Measurements from ENCODE around the gene SFT2D2.

SFT2D2 gene

DNA sequence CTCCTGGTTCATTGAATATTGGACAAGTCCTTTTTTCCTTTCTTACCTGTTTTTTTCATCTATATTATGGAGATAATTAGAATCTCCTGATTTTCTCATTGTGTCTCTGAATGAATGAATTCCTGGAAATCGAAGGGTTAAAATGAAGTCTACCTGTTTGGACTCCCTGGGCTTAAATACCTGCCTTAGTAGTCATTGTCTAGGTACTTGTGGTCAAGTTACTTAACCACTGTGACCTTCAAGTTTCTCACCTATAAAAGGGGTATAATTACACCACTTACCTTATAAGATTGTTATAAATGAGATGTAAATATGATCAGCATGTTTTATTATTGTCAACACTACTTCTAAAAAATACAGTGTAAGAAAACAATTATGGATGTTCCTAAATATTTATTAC is 45.8 kb downstream of the SFT2D2 start:
- DNase-seq = no peak

DNA sequence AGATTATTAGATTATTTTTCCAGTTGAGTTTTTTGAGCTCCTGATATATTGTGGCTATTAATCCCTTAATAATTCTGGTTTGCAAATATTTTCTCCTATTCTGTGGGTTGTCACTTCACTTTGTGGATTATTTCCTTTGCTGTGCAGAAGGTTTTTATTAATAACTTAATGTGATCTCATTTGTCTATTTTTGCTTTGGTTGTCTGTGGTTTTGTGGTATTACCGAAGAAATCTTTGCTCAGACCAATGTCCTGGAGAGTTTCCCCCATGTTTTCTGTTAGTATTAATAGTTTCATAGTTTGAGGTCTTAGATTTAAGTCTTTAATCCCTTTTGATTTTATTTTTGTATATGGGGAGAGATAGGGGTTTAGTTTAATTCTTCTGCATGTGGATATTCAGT is 47.8 kb downstream of the SFT2D2 start:
- DNase-seq = no peak

DNA sequence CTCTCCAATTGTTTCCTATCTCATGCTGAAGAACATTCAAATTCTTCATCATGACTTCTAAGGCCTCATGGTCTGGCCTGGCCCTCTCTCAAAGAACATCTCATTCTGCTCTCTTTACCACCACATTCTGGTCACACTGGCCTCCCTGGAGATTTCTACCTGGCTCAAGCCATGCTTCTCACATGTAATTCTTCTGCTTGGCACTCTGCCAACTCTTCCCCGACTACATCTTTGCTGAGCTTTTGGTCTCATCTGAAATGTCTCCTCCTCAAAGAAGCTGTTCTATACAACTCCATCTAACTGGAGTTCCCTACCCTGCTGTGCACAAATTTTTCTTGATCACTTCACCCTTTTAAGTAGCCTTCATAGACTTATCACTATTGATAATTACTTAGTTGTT is 53.4 kb downstream of the SFT2D2 start:
- no peak for DNase-seq

DNA sequence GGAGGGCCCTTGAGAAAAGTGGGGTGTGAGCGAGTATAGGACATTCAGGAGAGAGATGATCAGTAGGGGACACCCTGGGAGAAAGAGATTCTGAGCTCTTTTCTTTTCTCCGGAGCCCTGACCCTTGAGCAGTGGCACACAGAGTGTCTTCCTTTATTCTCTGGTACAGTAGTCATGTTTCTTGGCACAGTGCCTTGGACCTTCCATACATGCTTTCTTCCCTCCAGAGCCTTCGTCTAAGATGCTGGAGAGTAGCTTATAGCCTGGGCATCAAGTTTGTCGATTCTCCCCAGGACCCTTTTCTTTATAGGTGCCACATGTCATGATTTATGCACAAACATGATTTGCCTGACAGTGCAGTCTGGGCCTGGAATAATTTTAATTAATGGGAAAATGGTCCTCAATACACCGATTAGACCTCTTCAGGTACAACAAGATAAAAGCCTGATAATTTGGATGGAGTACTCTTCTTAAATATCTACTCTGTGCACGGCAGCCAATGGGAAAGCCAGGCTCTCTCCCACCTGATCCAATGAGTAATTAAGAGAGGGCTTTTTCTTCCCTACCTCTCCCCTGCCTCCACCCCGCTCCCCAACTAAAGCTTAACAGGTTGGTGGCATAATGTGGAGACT is 54.6 kb downstream of the SFT2D2 start, which contains the start of gene TBX19:
Gene TBX19, plus strand, starts transcription at position 582 of the 632 bp plus-strand sequence. CDS start 214 bp downstream, outside the sequence.
- no peak for DNase-seq

DNA sequence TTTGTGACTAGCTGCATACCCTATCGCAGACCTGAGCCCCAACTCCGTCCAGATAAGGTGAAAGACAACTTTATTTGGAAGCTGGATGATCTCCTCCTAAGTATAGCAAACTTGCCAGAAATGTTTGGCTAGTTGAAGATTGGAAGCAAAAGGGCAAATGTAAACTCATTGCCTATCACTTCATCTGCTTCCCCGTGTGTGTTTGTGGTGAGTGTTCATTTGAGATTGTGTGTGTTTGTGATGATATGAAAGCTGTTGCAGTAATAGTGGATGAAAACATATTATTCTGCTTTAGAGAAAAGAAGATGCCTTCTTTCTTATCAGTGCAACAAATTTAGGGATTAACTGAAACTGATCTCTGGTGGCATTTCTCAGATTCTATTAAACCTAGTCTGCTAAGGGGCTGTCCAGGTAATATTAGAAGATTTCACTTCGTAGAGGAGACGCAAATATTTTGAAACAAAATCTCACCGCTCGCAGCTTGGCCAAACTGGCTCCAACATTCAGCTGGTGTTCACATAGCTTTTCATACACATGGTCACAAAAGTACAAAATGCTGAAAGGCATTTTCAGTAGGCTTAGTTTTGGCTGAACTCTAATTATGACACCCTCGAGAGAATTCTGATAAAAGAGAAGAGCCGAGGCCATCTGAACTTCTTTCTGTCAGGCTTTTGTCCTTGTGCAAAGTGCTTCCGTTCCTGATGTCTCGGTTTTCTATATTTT is 56.0 kb downstream of the SFT2D2 start:
- DNase-seq = no peak

DNA sequence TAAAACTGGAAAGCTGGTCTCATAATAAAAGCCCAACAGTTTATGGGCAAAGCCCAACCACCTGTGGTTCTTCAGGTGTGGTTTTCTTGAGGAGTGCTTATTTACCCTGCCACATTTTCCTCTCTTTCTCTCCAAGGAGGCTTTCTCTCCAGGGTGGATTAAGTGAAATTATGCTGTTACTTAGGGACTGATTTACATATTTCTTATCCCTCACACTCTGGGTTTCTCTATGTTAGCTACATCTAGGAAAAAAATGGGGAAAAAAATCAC is 59.7 kb downstream of the SFT2D2 start:
- DNase-seq = no peak

DNA sequence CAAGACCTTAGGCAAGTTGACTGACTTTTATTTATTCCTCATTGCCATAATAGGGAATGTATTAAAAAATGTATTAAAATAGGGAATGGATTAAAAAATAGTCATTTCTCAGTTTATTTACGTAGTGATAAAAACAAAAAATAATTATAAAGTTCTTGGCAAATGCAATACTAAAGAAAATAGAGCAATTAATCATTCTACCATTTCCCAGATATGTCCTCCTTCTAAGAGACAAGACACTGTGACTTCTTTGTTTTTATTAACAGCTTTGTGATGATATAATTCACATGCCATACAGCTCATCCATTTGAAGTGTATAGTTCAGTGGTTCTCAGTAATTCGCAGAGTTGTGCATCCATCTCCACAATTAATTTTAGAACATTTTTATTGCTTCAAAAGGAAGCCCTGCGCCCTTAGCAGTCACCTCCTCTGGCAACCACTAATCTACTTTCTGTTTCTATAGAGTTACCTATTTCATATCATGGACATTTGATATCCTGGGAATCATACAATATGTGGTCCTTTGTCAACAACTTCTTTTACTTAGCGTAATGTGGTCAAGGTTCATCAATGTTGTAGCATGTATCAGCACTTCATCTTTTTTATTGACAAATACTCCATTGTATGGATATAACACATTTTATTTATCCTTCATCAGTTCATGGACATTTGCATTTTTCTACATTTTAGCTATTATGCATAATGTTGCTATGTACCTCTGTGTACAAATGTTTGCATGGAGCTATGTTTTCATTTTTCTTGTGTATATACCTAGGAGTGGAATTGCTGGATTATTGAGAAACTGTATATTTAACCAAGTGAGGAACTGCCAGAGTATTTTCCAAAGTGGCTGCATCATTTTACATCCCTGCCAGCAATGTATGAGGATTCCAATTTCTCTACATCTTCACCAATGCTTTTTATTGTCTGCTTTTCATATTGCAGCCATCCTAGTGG is 60.4 kb downstream of the SFT2D2 start:
- no peak for DNase-seq

DNA sequence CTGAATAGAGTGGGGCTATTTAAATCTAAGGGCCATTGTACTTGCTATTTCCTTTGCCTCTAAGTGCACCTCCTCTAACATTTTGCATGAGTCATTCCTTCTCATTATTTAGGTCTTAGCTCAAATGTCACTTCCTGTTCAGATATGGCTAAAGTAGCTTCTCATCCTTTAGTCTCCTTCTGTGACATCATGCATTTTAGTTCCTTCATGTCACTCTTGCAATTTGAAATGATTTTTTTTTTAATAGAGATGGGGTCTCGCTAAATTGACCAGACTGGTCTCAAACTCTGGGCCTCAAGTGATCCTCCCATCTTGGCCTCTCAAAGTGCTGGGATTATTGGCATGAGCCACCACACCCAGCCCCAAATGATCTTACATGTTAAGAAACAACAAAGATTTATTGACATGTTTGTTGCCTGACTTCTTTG is 61.4 kb downstream of the SFT2D2 start:
- no peak for DNase-seq

DNA sequence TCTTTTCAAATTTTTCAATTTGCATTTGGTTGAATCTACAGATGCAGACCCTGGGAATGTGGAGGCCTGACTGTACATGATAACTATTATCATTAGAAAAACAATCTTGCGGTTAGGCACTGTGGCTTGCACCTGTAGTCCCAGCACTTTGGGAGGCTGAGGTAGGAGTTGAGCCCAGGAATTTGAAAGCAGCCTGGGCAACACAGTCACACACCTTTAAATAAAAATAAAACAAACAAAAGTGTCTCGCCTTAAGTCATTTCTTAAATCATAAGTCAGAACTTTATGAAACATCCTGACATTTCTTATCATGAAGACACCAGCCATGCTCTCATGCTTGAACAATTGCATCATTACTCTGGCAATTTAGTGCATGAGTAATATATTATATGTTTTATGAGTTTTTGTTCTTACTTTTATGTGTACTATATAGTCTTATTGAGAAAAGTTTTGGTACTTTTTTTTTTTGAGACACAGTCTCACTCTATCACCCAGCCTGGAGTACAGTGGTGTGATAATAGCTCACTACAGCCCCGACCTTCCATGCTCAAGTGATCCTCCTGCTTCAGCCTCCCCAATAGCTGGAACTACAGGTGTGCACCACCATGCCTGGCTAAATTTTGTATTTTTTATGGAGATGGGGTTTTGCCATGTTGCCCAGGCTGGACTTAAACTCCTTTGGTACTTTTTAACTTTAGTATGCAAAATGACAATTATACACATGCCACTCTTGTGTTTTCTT is 62.7 kb downstream of the SFT2D2 start:
- no peak for DNase-seq

DNA sequence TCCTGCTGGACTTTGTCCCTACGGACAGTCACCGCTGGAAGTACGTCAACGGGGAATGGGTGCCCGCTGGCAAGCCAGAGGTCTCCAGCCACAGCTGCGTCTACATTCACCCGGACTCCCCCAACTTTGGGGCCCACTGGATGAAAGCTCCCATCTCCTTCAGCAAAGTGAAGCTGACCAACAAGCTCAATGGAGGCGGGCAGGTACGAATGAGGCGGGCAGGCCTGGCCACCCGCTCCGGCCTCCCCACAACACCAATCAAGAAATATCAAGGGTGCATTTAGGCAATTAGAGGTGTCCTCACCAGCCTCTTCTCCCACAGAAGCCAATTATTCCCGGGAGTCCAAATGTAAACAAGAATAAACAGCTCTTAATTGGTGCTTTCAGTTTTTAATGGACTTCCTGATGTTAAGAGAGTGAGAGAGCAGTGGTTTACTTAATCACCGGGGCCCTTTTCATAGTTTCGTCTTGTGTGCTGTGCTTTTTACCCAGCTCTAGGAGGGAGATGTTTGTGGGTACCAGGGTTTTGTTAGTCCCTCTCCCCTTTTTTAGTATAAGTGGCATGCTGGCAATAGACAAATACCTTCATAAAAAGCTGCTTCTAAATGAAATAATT is 65.5 kb downstream of the SFT2D2 start:
- no peak for DNase-seq

DNA sequence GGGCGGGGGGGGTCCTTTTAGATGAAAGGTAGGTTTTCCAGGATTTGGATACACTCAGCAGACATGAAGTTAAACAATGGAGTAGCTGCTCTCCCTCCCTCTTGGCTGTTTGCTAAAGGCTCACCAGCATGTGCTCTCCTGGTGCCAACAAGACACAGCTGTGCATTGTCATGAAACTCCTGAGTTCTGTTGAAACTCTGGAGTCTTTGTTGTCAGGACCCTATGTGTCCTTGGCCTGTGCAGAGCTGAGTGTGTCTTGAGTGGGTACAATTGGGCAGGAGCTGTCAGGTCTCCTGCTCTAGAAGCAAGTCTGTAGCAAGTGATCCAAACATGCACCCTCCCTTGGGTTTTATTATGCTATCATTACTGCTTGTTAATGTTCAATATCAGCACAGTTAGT is 67.6 kb downstream of the SFT2D2 start:
- DNase-seq = no peak

DNA sequence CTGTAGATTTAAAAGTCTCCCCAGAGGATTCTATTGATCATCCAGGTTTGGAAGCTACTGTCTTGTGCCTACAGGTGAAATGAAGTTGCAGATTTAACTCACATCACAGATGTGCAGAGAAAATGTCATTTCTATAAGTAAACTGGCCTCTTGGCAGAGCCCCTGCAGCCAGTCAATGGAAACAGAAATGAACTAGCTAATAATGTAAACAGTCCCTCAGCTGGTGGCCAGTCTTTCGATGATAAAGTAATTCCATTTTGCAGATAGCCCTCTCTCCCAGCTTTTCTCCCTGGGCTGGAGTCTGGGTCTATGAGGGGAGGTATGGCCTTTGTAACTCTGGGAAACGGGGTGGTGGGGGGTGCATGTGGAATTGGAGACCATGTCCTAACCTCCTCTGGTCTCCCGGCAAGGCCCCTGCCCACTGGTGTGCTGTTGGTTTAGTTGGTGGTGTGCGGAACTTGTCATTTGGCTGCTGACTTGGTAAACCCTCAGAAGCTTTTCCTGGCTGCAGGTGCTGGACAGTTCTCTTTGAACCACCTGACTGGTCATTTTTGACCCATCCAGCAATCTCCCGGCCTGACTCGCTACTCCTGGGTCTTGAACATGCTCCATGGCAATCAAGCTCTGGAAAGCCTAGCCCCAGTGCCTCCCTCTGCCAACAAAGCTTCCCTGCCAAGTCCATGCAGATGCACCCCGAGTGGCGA is 69.8 kb downstream of the SFT2D2 start:
- no peak for DNase-seq

DNA sequence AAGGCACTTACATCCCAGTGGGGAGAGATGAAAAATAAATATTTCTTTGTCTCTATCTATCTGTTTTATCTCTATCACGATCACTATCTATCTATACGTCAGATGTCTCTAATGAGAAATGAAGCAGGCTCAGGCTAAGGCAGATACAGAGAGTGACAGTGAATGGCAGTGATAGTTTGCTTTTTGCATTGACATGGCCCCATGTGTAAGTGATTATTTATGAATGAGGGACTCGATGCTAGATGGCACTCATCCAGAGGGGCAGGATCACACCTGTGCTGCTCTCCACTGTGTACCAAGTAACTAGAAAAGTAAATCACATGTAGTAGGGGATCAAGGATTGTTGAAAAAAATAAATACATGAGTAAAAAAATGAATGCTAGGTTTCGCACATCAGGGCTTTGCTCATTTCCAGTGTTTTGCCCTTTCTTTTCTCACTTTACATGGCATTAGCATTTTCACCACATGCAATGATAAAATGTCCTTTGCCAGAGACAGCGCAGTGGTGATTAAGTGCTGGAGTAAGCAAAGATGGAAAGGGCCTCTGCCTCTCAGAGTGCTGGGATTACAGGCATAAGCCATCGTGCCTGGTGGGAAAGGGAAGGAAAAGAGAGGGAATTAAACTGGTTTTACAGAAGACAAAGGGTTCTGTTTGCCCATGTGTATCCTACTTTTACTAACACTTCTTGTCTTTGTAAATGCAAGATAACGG is 71.4 kb downstream of the SFT2D2 start:
- no peak for DNase-seq

DNA sequence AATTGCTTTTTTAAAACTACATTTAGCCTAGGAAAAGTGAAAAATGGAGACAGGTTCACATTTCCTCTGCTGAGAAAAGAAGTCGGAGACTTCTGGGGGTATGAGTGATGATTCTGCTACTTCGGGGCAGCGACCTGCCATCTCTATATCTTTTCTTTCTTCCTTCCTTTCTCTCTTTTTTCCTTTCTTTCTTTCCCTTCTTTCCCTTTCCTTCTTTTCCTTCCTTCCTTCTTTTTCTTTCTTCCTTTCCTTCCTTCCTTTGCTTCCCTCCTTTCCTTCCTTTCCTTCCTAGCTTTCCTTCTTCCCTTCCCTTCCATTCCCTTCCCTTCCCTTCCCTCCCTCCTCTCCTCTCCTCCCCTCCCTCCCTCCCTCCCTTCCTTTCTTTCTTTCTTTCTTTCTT is 72.6 kb downstream of the SFT2D2 start:
- DNase-seq = no peak

DNA sequence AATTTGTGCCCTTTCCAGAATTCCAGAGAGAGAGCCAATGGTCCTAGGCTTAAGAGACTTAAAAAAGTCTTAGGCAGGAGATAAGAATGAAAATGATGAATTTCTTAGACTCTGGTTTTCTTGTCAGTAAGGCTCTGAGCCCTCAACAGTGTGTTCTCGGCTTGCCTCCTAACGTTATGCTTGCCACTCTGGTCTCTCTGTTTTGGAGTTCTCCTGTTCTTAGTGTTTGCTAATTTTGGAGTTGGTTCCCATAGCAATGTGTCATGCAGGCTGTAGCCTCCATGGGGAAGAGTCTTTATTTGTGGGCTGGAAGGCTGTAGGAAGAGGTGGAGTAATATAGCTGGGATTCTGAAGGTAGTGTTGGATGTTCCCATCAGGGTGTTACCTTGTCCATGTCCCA is 74.8 kb downstream of the SFT2D2 start:
- DNase-seq = no peak

DNA sequence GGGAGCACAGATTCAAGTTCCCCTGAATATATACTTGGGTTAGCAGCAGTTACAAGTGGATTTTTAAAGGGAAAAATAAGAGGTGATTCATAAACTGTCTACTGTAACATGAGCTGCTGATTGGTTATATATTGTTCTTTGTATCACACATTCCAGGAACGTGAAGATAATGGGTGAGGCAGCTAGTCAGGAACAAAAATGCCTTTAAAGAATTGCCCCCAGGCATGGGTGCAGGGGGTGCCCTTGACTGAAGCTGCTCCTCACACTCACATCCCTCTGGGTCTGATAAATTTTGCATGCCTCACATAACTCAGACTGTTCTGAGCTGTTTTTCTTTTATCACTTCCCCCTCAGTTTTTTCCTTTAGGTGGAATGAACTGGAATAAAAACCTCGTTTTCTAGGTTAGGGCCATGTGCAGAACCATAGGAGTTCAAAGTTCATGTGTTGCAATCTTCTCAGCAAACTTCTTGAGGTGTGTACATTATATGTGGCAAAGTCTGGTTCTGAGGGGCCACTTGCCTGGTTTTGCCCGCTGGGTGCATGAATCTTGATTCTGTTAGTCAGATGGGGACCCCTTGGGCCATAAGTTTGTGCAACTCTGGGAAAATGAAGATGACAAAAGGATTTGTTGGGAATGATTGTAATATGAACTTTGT is 76.0 kb downstream of the SFT2D2 start:
- DNase-seq = no peak
